Ovary (tissue), 9 donors: ENCODE data around the gene EHD3. TPM values are rescaled to one million over a fixed set of nuclear protein-coding genes. Genes with fewer than 3 reads are reported as not detected.

ENCODE experiments used
- DNase-seq, 5 donors: peaks; one replicate each; pipeline ENCODE4 v3.0.0-alpha.2; 2019 to 2020
- H3K27ac ChIP-seq, 2 donors: fragments of 200-600 bp; one replicate each; pipeline versions ENCODE4 v1.5.1 to v1.8.0; 2019 to 2022
- H3K27me3 ChIP-seq: fragments of 200-600 bp; one replicate; pipeline ENCODE4 v1.8.0; 2022
- H3K36me3 ChIP-seq: fragments of 200-600 bp; sonication (generic); one replicate; pipeline ENCODE4 v1.5.1; 2019
- H3K4me1 ChIP-seq: one replicate; pipeline ENCODE4 v1.8.1; 2013; ENCODE audit warnings: mild to moderate bottlenecking, moderate library complexity; ENCODE audit not compliant: insufficient read depth
- H3K4me3 ChIP-seq: fragments of 200-600 bp; sonication (generic); one replicate; pipeline ENCODE4 v1.5.1; 2017
- H3K9me3 ChIP-seq, 2 donors: fragments of 200-600 bp in 1 of 2; sonication (generic) in 1 of 2; one replicate each; pipeline versions ENCODE4 v1.5.1 to v1.8.1; 2013 to 2019; ENCODE audit warnings: mild to moderate bottlenecking in 1 of 2, moderate library complexity in 1 of 2
- EP300 ChIP-seq: sonication (generic); formaldehyde crosslinking; IDR thresholded peaks from one replicate; pipeline ENCODE4 v1.6.1; 2017; ENCODE audit warnings: antibody characterized with exemption
- POLR2A ChIP-seq: fragments of 450-650 bp; IDR thresholded peaks from one replicate; pipeline ENCODE4 v1.6.1; 2017; ENCODE audit warnings: antibody characterized with exemption, mild to moderate bottlenecking, moderate library complexity
- WGBS, 3 donors: extraction: QIAGEN DNeasy Blood & Tissue Kit in 1 of 3; methylation state at CpG; one replicate each; pipeline versions ENCODE4 v1.1.5 to v1.1.7; 2013 to 2017; 5-methylcytosine and 5-hydroxymethylcytosine counted together
- intact Hi-C, 4 donors: fragments of 100-400 bp; cut with DNase I; formaldehyde crosslinking; loops; one replicate each; pipeline versions ENCODE4 v1.11.0 to v1.15.1; 2022 to 2023
- polyA plus RNA-seq, 2 donors: library from polyadenylated mRNA; stranded (reverse); fragments of 200-250 nt in 1 of 2; fragments of 350-450 nt in 1 of 2; fragmentation: Illumina TruSeq in 1 of 2; extraction: RNeasy Lipid Tissue Mini Kit (QIAGEN cat#74804) in 1 of 2; gene quantifications; one replicate each; pipeline ENCODE4 v1.2.3, GENCODE V29; 2013 to 2014
- total RNA-seq, 7 donors: library from RNA; depleted of rRNA in 2 of 7; stranded (reverse); fragments of >200 nt in 2 of 7; fragmentation: NEBNext Ultra II Directional in 3 of 7; extraction: Animal tissue kit (Norgen Biotek cat#: 25700) in 3 of 7; gene quantifications; one replicate each; pipeline versions ENCODE4 v1.1.0 to v1.2.4, GENCODE V29; 2016 to 2023
- TF ChIP-seq, protein P1 (sequence below), 3 donors: fragments of 450-650 bp in 2 of 3; fragments of 200-600 bp in 1 of 3; IDR thresholded peaks; one replicate each; pipeline versions ENCODE4 v1.5.1 to v1.8.0; 2016 to 2022; ENCODE audit warnings: antibody characterized with exemption in 3 of 3, mild to moderate bottlenecking in 1 of 3
- donor health status: DM: no; HTN: no; CAD: no; lungs with moderate emphysema.
- donor health status: DM: no; HTN: no; CAD: no.
- donor health status: Bipolar disorder and iron deficiency.
- donor health status: DM: yes; HTN: yes; CAD: no.
- donor health status: DM: no; HTN: no; CAD: no.
- donor health status: DM: yes; HTN: yes; CAD: no.

Gene EHD3
- total and polyA plus RNA-seq, 9 donors, result 2.8 to 10.6 (median 3.5) TPM

DNA sequence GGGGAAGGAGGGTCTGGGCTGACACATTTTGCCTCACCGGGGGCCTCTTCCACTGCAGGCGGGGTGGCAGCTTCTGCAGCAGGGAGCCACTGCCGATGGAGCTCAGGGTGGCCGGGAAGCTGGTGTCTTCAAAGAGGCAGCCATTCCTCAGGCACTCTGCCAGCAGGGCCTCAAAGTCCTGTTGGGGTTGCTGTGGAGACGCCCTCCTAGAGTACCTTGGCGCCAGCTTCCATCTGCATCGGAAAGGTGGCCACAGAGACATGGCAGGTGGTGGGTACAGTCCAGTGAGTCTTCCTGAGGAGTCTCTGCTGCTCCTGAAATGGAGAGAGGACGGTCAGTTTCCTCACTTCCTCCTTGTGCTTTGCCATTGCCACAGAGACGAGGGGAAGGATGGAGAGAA lies 28.8 kb upstream of the EHD3 start:
- Histone ChIP-seq H3K36me3 (no peaks in the 10 kb centered on the region), H3K9me3 (no peaks in the 10 kb centered on the region), H3K4me3 (no peak overlapping the region), H3K27me3 (no peaks in the 10 kb centered on the region), H3K27ac (no peak overlapping the region), H3K4me1 (no peaks in the 10 kb centered on the region)
- TF ChIP-seq POLR2A (no peak), EP300 (no peak)
- TF ChIP-seq, protein P1, sequence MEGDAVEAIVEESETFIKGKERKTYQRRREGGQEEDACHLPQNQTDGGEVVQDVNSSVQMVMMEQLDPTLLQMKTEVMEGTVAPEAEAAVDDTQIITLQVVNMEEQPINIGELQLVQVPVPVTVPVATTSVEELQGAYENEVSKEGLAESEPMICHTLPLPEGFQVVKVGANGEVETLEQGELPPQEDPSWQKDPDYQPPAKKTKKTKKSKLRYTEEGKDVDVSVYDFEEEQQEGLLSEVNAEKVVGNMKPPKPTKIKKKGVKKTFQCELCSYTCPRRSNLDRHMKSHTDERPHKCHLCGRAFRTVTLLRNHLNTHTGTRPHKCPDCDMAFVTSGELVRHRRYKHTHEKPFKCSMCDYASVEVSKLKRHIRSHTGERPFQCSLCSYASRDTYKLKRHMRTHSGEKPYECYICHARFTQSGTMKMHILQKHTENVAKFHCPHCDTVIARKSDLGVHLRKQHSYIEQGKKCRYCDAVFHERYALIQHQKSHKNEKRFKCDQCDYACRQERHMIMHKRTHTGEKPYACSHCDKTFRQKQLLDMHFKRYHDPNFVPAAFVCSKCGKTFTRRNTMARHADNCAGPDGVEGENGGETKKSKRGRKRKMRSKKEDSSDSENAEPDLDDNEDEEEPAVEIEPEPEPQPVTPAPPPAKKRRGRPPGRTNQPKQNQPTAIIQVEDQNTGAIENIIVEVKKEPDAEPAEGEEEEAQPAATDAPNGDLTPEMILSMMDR (IDR thresholded peaks at IDR 0.05), result no peak
- DNase-seq, result no peak
- intact Hi-C loops, result no loop called here
- WGBS, 3 donors, result 62 to 80% (median 74%) methylated on average over 9 of the region's 9 CpGs

DNA sequence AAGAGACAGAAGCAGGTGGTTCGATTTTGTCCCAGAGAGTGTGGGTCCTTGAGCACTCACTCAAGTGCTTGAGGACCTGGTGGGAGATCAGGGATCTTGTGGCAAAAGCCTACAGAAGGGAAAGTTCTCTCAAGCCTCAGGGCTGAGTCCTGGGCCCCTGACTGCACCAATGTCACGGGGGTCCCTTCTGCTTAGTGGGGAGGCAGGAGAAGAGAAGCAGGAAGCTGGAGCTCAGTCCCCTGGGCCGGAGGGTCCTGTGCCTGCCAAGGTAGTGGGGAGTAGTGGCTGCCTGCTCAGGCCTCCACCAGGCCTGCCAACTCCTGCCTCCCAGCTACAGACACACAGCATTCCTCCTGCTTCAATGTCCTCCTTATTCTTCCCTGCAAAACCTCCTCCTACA lies 28.3 kb upstream of the EHD3 start:
- no peaks in the 10 kb centered on the region for H3K36me3 ChIP-seq

DNA sequence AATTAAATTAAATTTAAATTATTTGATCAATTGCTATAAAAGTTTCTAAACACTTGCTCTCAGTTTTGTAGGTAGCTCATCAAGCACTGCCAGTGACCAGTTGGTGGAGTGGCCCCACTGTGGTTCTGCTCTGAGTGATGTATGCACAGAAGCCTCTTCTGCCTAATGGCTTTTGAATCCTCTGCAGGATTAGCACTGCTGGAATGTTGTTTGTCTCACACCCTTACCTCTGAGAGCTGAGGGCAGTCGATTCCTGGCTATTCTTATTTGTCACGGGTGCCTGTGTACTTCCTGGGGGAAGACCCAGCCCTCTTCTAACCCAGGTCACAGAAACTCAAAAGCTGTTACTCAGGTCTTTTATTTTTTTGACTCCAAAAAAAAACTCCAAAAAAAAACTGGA lies 26.2 kb upstream of the EHD3 start:
- Histone ChIP-seq H3K4me1 (no peaks in the 10 kb centered on the region), H3K27ac (no peak overlapping the region), H3K4me3 (no peak overlapping the region), H3K27me3 (no peaks in the 10 kb centered on the region), H3K9me3 (no peaks in the 10 kb centered on the region), H3K36me3 (no peaks in the 10 kb centered on the region)
- TF ChIP-seq POLR2A, result no peak
- TF ChIP-seq EP300, result no peak
- TF ChIP-seq, protein P1 (IDR thresholded peaks at IDR 0.05), result no peak
- WGBS, 3 donors, result 31 to 41% (median 33%) methylated on average over 2 of the region's 2 CpGs
- intact Hi-C loops, result no loop called here
- DNase-seq, result no peak

More for the DNA sequence above, 28.3 kb upstream of the EHD3 start:
- TF ChIP-seq POLR2A (no peak), EP300 (no peak)
- TF ChIP-seq, protein P1 (IDR thresholded peaks at IDR 0.05), result no peak
- Histone ChIP-seq H3K27ac (no peak overlapping the region), H3K27me3 (no peaks in the 10 kb centered on the region), H3K4me3 (no peak overlapping the region), H3K9me3 (no peaks in the 10 kb centered on the region), H3K4me1 (no peaks in the 10 kb centered on the region)
- 76 to 78% (median 76%) methylated on average over 3 of the region's 3 CpGs for WGBS, 3 donors
- intact Hi-C loops, result no loop called here
- DNase-seq, result no peak

DNA sequence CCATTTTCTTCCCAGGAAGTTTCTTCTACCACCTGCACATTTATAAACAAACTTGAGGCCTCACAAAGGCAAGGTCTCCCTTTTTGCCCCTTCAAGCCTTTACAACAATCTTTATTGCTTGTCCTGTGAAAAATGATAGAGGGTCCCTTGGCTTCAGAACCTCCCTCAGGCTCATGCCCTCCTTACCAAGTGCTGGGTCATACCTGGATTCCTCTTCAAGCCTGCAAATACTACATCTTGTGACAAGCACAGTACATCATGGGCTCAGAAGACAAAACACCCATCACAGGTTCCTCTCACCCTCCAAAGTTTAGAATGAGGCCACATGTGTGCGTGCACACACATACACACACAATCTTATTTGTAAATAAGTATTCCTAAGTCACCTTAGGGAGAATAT lies 25.7 kb upstream of the EHD3 start:
- Histone ChIP-seq H3K36me3 (no peaks in the 10 kb centered on the region), H3K4me1 (no peaks in the 10 kb centered on the region), H3K27me3 (no peaks in the 10 kb centered on the region), H3K27ac (no peak overlapping the region), H3K4me3 (no peak overlapping the region), H3K9me3 (no peaks in the 10 kb centered on the region)
- intact Hi-C loops, result no loop called here
- no peak for DNase-seq
- TF ChIP-seq, protein P1 (IDR thresholded peaks at IDR 0.05), result no peak
- TF ChIP-seq EP300 (no peak), POLR2A (no peak)
- WGBS, 3 donors, result 91 to 97% (median 94%) methylated on average over 1 of the region's 1 CpG
